ENCODE data around the gene CCDC137. TPM values are rescaled to one million over a fixed set of nuclear protein-coding genes. Genes with fewer than 3 reads are reported as not detected.

The CCDC137 gene
- total and polyA plus RNA-seq, 2 of the 13 experiments (the other 11 are each of a cell fraction or from before 2014, with no cell fraction given) = 14.6 to 39.1 TPM

- TF ChIP-seq RELA (CRISPR knock-in tag; IDR thresholded peaks at IDR 0.05) = no peak
- TF ChIP-seq ZFP91 (CRISPR knock-in tag; IDR thresholded peaks at IDR 0.05; ENCODE audit: borderline replicate concordance) = peak; percentile 53; the same call in 1 of the 2 replicates
- no peak for TF ChIP-seq ZNF549 (CRISPR knock-in tag; IDR thresholded peaks at IDR 0.05)
- no peak for TF ChIP-seq ZBTB33 (CRISPR knock-in tag; IDR thresholded peaks at IDR 0.05)
- no peak for TF ChIP-seq ZNF331 (CRISPR knock-in tag; IDR thresholded peaks at IDR 0.05)
- TF ChIP-seq ZNF580 (CRISPR knock-in tag; IDR thresholded peaks at IDR 0.05; ENCODE audit: borderline replicate concordance, low read depth) = no peak
- TF ChIP-seq TAF15 (IDR thresholded peaks at IDR 0.05; ENCODE audit: low read depth, low read length, poor library complexity, severe bottlenecking) = peak; percentile 67
- TF ChIP-seq IKZF4 (CRISPR knock-in tag; IDR thresholded peaks at IDR 0.05; ENCODE audit: borderline replicate concordance, low read depth, not compliant biosample characterization) = peak; percentile 69
- peak; percentile 57; the same call in 1 of the 2 replicates for TF ChIP-seq ZNF768 (CRISPR knock-in tag; IDR thresholded peaks at IDR 0.05)
- no peak for TF ChIP-seq TCF7 (IDR thresholded peaks at IDR 0.05; ENCODE audit: low read depth)
- no peak for TF ChIP-seq THAP9 (CRISPR knock-in tag; IDR thresholded peaks at IDR 0.05; ENCODE audit: borderline replicate concordance)
- no peak for TF ChIP-seq ZMAT5 (CRISPR knock-in tag; IDR thresholded peaks at IDR 0.05; ENCODE audit: borderline replicate concordance, low read depth)
- no peak for TF ChIP-seq HOXA9 (CRISPR knock-in tag; IDR thresholded peaks at IDR 0.05; ENCODE audit: borderline replicate concordance)
- no peak for TF ChIP-seq ZSCAN22 (CRISPR knock-in tag; IDR thresholded peaks at IDR 0.05)
- no peak for TF ChIP-seq ZNF276 (CRISPR knock-in tag; IDR thresholded peaks at IDR 0.05; ENCODE audit: low read depth)
- TF ChIP-seq PRMT3 (CRISPR knock-in tag; IDR thresholded peaks at IDR 0.05; ENCODE audit: borderline replicate concordance, low read depth) = no peak
Measured at GRCh38 chr17:81722184-81723120, 55.9 kb downstream of the CCDC137 start (continued).
